GM18505 (cell line): ENCODE measurements around the gene TBC1D24.

Experiments used
- ATAC-seq: cut with Tn5 transposase; IDR thresholded peaks from one replicate; pipeline ENCODE4 v1.9.1; 2021; ENCODE audit not compliant: unreplicated experiment
- POLR2A ChIP-seq: IDR thresholded peaks from 4 replicates; pipeline ENCODE4 v1.6.1; 2011; ENCODE audit warnings: borderline replicate concordance; ENCODE audit not compliant: insufficient read depth, insufficient read length; ENCODE audit errors: extremely low read depth

TBC1D24 gene

GRCh38 chr16:2520784-2521531 is 46.0 kb downstream of the TBC1D24 start:
- peak; percentile 22 for ATAC-seq
- TF ChIP-seq POLR2A, result no peak

GRCh38 chr16:2523801-2524231 is 48.9 kb downstream of the TBC1D24 start:
- no peak for ATAC-seq
- TF ChIP-seq POLR2A, result no peak

GRCh38 chr16:2524339-2524938 is 49.5 kb downstream of the TBC1D24 start:
- no peak for TF ChIP-seq POLR2A
- no peak for ATAC-seq

GRCh38 chr16:2526135-2526534 is 51.2 kb downstream of the TBC1D24 start:
- TF ChIP-seq POLR2A, result no peak
- no peak for ATAC-seq

GRCh38 chr16:2527071-2527783 is 52.3 kb downstream of the TBC1D24 start:
- no peak for TF ChIP-seq POLR2A
- ATAC-seq, result no peak

- no peak for ATAC-seq
- TF ChIP-seq POLR2A, result no peak
These were observed 52.8 kb downstream of the TBC1D24 start for GRCh38 chr16:2527784-2528100.

- ATAC-seq, result no peak
- TF ChIP-seq POLR2A, result no peak
These were observed 53.5 kb downstream of the TBC1D24 start for GRCh38 chr16:2528161-2529060.

- no peak for ATAC-seq
- no peak for TF ChIP-seq POLR2A
These were observed 54.4 kb downstream of the TBC1D24 start for GRCh38 chr16:2529061-2529931.

GRCh38 chr16:2529961-2530628 is 55.2 kb downstream of the TBC1D24 start:
- ATAC-seq, result no peak
- TF ChIP-seq POLR2A, result no peak

- no peak for ATAC-seq
- no peak for TF ChIP-seq POLR2A
These were observed 55.8 kb downstream of the TBC1D24 start for GRCh38 chr16:2530629-2531318.

GRCh38 chr16:2531371-2531695 is 56.4 kb downstream of the TBC1D24 start, which contains the start of gene CEMP1:
Gene CEMP1 (minus strand): TSS chr16:2531408. CDS start chr16:2531073, 335 bp downstream.
- ATAC-seq, result no peak
- TF ChIP-seq POLR2A, result no peak
